ENCODE measurements around the gene ZAR1.
"Not testable (repeated sequence)": the region's sequence is repeated elsewhere in the genome, so short reads cannot be mapped to it uniquely, and the experiment has no call there.

ZAR1 gene

GRCh38 chr4:48490012-48490679 lies at the start of gene ZAR1:
Gene ZAR1 (plus strand): TSS chr4:48490252. CDS start chr4:48490292, 40 bp downstream.
- no peak for DNase-seq (ENCODE audit: low read depth)

DNA sequence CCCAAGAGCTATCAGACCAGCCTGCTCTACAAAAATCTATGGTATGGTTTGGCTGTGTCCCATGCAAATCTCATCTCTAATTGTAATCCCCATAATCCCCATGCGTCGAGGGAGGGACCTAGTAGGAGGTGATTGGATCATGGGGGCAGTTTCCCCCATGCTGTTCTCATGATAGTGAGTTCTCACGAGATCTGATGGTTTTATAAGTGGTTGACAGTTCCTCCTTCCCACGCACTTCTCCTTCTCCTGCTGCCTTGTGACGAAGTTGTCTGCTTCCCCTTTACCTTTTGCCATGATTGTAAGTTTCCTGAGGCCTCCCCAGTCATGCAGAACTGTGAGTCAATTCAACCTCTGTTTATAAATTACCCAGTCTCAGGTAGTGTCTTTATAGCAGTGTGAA lies 49.1 kb upstream of the ZAR1 start:
- DNase-seq (ENCODE audit: low read depth), result not testable (repeated sequence)

DNA sequence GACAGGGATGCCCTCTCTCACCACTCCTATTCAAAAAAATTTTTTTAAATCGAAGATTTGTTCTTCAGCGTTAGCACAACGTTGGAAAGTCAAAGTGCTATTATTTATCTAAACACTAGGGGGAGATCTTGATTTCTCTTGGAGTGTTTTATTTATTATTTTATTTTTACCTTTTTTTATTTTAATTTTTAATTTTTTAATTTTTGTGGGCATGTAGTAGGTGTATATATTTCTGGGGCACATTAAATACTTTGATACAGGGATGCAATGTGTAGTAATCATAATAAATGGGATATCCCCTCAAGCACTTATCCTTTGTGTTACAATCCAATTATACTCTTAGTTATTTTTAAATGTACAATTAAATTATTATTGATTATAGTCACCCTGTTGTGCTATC lies 44.3 kb upstream of the ZAR1 start:
- DNase-seq (ENCODE audit: low read depth), result no peak

GRCh38 chr4:48446642-48447041 lies 43.4 kb upstream of the ZAR1 start:
- no peak for DNase-seq (ENCODE audit: low read depth)

DNA sequence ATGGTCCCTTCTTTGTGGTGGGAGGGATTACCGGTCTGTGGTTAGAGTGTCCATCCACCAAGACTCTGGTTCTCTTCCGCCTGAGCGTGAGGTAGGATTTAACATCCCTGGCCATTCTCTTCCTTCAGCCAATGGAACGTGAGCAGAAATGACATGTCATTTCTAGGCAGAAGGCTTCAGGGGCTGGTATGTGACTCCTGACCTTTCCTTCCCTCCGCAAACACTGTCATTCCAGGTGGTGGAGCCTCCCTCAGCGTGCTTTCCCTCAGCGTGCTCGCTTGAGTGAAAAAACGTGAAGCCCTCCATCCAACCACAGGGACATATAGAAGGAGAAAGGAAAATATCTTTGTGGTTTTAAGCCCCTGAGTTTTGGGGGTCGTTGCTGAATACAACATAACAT lies 40.9 kb upstream of the ZAR1 start:
- DNase-seq (ENCODE audit: low read depth), result no peak

- no peak for DNase-seq (ENCODE audit: low read depth)
These were observed 39.3 kb upstream of the ZAR1 start for GRCh38 chr4:48450740-48451139.

GRCh38 chr4:48451656-48452055 lies 38.4 kb upstream of the ZAR1 start:
- DNase-seq (ENCODE audit: low read depth), result not testable (repeated sequence)

GRCh38 chr4:48454591-48454990 lies 35.5 kb upstream of the ZAR1 start:
- no peak for DNase-seq (ENCODE audit: low read depth)

DNA sequence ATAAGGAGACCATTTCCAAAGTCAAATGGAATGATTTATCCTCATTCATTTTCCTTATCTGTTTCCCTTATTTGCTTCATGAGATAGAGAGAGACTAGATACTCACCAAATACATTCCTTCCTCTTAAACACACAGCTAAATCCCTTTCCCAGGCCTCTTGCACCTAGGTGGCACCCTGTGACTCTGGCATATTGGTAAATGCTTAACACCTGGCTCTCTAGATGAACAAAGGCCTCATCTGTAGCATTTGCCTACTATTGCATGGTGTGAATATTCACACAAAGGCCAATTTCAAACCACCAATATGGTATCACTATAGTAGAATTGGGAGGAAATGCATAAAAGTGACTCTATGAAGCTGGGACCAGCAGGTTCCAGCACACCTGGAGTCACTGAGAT lies 29.1 kb upstream of the ZAR1 start:
- DNase-seq (ENCODE audit: low read depth), result no peak

DNA sequence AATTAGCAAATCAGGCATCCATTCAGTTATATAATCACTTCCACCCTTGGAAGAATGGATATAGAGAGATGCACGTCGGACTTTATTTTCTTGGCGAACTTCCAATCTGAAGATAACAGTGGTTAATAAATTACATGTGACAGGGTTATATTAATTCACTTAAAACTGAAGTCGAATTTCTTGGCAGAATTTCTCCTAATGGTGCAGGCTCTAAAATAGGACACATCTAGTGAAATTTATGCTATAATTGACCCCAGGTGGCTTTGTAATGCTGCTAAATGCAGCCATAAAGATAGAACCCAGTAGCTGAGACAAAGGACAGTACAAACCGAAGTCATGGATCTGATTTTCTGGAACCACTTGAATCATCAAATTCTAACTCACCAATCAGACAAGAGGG lies 27.7 kb upstream of the ZAR1 start:
- DNase-seq (ENCODE audit: low read depth), result no peak

GRCh38 chr4:48467442-48467841 lies 22.6 kb upstream of the ZAR1 start:
- no peak for DNase-seq (ENCODE audit: low read depth)

GRCh38 chr4:48467891-48468290 lies 22.2 kb upstream of the ZAR1 start:
- no peak for DNase-seq (ENCODE audit: low read depth)

DNA sequence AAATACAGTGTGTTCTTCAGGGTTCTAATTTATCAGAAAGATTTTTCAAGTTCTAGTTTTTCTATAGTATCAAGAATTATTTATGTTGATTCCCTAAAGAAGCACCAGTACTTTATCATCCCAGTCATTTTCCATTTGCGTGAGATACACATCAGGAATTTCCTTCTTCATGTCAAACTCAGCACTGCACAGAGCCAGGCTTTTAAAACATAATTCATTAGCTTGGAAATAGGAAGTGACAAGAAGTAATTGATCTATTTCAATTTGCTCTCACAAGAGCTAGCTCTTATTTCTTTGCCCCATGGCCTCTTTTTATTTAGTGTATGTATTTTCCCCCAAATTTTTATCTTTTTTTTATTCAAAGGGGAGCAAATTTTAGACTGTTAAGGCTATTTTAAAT lies 19.9 kb upstream of the ZAR1 start:
- DNase-seq (ENCODE audit: low read depth), result no peak

DNA sequence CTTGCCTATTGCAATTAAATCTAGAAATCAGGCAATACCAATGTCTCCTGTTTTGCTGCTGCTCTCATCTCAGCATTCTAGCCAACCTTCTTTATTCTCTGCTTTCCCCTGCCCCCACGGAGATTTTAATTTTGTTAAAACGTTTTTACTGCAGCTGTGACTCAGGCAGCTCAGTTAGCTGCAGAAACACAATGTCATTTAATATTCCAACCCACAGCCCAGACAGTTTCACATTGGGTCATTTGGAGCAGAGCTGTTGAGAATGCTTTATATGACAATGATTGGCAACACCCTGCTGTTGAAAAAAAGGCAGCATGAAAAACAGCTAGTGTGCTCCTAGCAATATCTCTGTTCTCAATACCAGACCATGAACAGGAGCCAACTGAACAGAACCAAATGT lies 19.5 kb upstream of the ZAR1 start:
- no peak for DNase-seq (ENCODE audit: low read depth)

- DNase-seq (ENCODE audit: low read depth), result no peak
These were observed 17.3 kb upstream of the ZAR1 start for GRCh38 chr4:48472794-48473193.

GRCh38 chr4:48475770-48476169 lies 14.3 kb upstream of the ZAR1 start:
- DNase-seq (ENCODE audit: low read depth), result no peak

DNA sequence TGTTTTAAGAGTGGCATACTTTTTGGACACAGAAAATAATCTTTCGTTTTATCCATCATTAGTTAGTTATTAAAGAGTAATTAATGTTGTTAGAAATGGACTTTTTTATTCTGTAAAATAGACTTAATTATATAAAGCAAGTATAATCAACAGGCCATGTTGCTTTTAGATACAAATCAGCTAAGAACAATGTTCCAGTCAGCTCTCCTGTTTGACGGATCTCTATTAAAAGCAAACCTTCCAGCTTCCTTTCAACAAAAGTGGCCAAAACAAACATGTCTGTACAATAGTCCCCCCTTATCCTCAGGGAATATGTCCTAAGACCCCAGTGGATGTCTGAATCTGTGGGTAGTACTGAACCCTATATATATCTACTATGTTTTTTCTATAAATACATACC lies 11.8 kb upstream of the ZAR1 start:
- no peak for DNase-seq (ENCODE audit: low read depth)

DNA sequence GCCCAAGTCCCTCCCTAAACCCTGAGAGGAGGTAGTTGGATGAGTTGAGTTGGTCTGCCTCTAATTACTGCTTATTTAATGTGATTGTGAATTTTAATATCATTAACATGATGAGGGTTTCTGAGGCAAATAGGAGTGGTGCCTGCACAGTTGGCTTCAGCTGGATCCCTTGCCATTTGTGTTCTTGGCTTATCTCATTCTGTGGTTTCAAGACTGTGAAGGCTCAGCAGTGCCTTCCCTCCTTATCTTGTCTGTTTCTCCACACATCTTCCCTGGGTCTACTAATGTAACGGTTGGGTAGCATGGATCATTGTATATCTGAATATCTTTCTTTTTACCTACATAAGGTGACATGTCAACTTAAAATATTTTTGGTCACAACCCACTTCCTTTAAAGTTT lies 8.5 kb upstream of the ZAR1 start:
- DNase-seq (ENCODE audit: low read depth), result no peak

DNA sequence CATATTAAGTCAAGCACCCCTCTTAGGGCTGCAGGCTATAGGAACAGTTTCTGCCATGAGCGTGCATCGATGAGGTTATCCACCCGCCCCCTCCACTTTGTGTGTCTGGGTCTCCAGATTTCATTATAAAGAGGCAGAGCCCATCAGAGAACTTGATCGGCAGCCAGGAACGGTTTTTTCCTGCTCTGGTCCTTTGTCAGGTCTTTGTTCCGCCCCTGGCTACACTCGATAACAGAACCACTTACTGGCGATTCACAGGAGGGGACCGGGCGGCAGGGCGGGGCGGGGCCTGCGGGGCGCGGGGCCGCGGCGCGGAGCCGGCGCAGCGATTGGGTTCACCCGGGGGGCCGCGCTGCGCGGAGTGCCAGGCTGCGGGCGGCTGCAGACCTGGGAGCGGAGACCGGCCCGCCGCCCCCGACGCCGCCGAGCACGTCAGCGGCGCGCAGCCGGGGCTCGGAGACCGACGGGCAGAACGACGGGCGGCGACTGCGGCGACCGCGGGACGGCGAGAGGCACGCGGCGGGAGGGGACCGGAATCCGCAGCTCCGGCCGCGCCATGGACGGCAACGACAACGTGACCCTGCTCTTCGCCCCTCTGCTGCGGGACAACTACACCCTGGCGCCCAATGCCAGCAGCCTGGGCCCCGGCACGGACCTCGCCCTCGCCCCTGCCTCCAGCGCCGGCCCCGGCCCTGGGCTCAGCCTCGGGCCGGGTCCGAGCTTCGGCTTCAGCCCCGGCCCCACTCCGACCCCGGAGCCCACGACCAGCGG lies 6.9 kb upstream of the ZAR1 start, which contains the start of gene SLC10A4:
Gene SLC10A4 (plus strand): TSS at position 338 of the 771 bp plus-strand sequence. CDS start 219 bp downstream, at position 557.
- DNase-seq (ENCODE audit: low read depth), result no peak

DNA sequence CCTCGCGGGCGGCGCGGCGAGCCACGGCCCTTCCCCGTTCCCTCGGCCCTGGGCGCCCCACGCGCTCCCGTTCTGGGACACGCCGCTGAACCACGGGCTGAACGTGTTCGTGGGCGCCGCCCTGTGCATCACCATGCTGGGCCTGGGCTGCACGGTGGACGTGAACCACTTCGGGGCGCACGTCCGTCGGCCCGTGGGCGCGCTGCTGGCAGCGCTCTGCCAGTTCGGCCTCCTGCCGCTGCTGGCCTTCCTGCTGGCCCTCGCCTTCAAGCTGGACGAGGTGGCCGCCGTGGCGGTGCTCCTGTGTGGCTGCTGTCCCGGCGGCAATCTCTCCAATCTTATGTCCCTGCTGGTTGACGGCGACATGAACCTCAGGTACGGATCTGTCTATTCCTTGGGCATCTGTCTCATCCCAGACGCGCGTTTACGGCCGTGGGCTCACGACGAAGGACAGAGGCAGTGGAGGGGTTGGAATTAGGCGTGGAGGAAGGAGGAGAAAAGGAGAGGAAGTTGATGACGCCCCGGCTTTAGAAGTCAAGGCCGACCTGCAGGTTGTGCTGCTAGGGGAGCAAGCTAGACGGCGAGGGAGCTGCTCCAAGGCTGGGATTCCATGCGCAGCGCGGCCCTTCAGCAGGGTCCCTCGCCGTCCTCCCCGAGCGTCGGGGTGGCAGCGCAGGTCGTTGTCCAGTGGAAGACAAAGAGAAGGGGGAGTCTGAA lies 6.1 kb upstream of the ZAR1 start:
- DNase-seq (ENCODE audit: low read depth), result no peak

- DNase-seq (ENCODE audit: low read depth), result no peak
These were observed 5.4 kb upstream of the ZAR1 start for GRCh38 chr4:48484494-48485168.

- DNase-seq (ENCODE audit: low read depth), result no peak
These were observed 405 bp upstream of the ZAR1 start for GRCh38 chr4:48489683-48490011.
